Retina (tissue), 1 donor: ENCODE measurements around the gene SERF2.
A peak's percentile ranks its signal among the peaks of the same experiment; 100 is the strongest.
"Not testable (repeated sequence)": the region's sequence is repeated elsewhere in the genome, so short reads cannot be mapped to it uniquely, and the experiment has no call there.

ENCODE experiments used
- DNase-seq: peaks from one replicate; pipeline ENCODE4 v3.0.0-alpha.2; 2016

SERF2 gene

GRCh38 chr15:43794269-43795037 is 2.3 kb downstream of the SERF2 start:
- no peak for DNase-seq

DNA sequence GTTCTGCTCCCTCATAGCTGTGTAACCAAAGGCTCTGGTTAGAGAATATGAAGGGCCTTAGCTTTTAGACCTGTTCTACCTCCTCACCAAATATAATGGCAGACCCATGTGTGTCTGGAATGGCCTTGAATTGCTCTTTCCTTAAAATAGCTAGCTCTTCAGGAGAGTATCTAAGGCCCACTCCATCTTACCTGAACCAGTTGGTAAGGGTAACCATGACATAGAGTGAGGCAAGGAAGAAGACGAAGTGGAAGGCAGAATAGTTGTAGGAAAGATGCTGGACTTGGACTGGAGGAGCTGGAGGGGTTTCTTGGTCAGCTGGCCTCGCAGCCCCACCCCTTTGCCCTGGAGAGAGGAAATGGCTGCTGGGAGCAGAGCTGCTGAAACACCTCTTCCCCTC is 3.1 kb downstream of the SERF2 start:
- DNase-seq, result no peak

DNA sequence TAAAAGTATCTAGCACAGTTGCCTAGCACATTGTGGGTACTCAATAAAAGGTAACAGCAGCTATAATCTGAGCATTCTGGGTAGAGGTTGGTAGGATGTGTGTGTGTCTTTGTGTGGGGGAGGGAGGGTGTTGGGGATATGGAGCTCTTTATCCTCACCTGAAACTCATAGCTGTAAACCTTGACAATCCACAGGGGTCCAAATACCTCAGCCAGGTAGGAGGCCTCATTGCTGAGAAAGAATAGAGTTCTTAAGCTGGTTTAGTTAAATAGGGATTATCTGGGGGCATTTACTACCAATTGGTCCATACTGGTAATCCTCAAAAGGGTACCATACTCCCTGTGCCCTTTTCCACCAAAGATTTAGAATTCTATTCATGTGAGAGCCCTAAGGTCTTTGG is 3.9 kb downstream of the SERF2 start:
- DNase-seq, result no peak

DNA sequence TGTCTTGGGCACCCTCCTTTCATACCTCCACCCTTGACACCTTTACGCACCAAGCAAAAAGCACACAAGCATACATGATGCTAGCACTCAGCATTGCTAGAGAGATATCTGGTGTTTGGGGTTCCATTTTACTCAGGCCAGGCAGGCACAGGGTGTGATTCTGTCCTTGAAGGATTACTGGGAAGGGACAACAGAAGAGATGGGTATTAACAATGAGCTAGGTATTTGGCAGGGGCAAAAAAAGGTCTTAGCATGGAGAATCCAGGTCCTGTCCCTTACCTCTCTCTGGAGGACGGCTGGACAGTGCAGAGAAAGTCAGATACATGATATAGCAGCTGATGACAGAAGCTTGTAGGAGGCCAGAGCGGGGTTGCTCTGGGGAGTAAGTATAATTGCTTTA is 4.4 kb downstream of the SERF2 start:
- no peak for DNase-seq

GRCh38 chr15:43799209-43799944 is 7.3 kb downstream of the SERF2 start:
- DNase-seq, result no peak

DNA sequence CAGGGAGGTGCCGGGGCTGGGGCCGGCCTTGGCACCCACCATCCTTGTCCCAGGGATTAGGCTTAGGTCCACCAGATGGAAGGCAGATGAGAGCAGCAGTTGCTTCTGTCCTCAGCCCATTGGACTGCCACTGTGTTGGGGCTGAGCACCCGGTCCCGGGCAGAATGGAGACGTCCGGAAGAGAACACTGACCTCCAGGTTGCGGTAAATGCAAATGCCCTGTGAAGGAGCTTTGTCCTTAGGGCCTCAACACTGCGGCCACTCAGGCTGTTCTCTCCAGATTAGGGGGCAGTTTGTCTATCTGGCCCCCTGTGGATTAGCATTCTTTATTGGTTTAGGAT is 7.8 kb downstream of the SERF2 start, which contains the start of gene SERINC4:
Gene SERINC4, minus strand, starts transcription at position 276 of the 341 bp plus-strand sequence. Its CDS starts 234 bp downstream, at position 42.
- DNase-seq, result no peak

DNA sequence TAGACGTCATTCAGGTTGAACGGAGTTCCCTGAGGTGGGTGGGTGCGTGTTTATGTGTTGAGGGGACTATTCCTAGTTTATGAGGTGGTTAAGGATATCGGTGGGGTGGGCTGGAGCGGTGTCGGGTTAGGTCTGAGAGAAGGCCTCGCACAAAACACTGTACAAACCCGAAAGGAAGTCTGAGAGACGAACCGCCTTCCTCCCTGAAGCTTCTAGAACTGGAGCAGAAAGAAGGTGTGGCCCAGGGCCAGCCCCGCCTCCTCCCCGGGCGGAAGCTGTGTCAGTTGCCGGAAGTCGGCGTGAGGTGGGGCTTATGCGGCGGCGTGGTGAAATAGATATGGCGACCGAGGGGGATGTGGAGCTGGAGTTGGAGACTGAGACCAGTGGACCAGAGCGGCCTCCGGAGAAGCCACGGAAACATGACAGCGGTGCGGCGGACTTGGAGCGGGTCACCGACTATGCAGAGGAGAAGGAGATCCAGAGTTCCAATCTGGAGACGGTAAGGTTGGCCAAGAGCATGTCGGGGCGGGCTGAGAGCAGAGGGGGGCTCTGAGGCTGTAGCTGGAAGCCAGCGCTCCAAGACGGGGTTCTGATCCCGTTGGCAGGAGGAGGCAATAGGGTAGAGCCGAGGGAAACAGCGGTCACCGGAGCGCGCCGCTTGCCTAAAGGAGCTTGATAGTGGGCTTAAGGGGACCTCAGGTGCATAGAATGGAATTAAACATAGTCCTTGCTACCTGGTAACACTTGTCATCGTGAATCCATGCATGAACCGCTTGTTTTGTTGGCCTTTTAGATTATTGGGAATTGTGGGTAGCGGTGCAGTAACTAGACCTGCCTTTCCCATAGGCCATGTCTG is 8.4 kb downstream of the SERF2 start, which contains the start of gene HYPK:
Gene HYPK, plus strand, starts transcription at position 314 of the 856 bp plus-strand sequence. Its CDS starts 24 bp downstream, at position 338.
- peak; percentile 94 for DNase-seq

GRCh38 chr15:43802676-43803075 is 10.6 kb downstream of the SERF2 start:
- not testable (repeated sequence) for DNase-seq

GRCh38 chr15:43808435-43808950 is 16.4 kb downstream of the SERF2 start:
- DNase-seq, result no peak

DNA sequence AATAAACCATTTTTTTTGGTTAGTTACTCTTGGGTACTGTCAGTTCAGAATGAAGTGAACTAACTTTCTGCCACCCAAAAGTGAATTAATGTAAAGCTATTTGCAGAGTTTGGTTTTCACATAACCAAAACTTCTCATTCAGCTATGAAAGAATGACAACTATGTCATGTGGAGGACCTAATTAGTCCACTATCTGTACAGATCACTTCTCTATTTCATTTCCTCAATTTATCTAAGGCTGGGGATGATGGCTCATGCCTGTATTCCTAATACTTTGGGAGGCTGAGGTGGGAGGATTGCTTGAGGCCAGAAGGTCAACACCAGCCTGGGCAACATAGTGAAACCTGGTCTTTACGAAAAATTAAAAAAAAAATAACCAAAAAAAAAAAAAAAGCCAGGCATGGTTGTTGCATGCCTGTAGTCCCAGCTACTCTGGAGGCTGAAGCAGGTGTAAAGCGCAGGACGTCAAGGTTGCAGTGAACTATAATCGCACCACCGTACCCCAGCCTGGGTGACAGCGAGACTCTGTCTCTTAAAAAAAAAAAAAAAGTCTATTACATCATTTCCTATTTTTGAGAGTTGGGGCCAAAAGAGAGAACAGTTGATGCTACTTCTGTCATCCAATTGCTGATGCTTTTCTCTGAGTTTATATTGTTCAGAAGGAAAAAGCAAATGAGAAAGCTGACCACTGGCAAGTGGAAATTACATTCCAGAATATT is 17.0 kb downstream of the SERF2 start:
- no peak for DNase-seq

GRCh38 chr15:43815064-43815463 is 22.9 kb downstream of the SERF2 start:
- DNase-seq, result not testable (repeated sequence)

- DNase-seq, result no peak
Observed at GRCh38 chr15:43821505-43821904, 29.4 kb downstream of the SERF2 start.

- DNase-seq, result peak; percentile 94
Observed at GRCh38 chr15:43824302-43825246, 32.5 kb downstream of the SERF2 start, which contains the start of gene MFAP1. Gene MFAP1 (minus strand): TSS chr15:43824690. CDS start chr15:43824569, 121 bp downstream.

DNA sequence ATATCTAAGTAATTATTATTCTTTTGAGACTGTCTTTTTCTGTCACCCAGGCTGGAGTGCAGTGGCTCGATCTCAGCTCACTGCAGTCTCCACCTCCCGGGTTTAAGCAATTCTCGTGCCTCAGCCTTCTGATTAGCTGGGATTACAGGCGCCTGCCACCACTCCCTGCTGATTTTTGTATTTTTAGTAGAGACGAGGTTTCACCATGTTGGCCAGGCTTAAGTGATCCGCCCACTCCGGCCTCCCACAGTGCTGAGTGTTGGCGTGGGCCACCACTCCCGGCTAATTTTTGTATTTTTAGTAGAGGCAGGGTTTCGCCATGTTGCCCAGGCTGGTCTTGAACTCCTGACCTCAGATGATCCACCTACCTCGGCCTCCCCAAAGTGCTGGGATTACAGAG is 33.2 kb downstream of the SERF2 start:
- DNase-seq, result not testable (repeated sequence)

DNA sequence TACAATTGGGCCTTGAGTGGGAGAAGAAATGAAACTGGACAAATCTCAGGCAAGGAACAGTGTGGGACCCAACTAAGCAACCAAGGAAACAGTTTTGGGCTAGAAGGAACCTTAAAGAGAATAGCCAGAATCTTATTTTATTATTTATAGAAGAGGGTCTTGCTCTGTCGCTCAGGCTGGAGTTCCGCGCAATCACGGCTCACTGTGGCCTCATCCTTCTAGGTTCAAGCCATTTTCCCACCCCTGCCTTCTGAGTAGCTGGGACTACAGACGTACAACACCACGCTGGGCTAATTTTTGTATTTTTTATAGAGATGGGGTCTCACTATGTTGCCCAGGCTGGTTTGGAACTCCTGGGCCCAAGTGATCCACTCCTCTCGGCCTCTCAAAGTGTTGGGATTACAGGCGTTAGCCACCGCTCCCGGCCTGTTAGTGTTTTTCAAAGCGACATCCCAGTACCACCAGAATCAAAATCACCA is 33.9 kb downstream of the SERF2 start:
- DNase-seq, result no peak

DNA sequence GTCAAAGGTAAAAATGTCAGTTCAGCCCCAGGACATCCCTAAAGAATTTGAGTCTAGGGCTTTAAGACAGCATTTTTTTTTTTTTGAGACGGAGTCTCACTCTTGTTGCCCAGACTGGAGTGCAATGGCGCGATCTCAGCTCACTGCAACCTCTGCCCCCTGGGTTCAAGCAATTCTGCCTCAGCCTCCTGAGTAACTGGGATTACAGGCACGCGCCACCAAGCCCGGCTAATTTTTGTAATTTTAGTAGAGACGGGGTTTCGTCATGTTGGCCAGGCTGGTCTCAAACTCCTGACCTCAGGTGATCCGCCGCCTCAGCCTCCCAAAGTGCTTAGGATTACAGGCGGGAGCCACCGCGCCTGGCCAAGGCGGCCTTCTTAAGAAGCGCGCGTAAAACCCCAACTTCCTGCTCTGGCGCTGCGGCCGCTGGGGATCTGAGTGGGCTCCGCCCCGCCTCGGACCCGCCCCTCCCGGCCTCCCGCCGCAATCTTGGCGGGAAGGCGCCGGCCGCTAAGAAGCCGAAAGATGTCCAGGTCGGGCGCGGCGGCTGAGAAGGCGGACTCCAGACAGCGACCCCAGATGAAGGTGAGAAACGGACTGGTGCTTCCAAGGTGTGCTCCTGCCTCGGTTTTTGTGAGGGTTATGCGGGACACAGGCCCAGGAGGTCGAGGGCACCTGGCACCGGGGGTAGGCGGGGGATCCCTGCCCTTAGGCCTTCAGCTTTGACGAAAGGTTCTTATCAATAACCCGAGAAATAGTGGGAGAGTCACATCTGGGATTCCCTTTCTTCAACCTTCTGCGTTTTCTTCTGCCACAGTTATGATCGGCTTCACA is 34.6 kb downstream of the SERF2 start, which contains the start of gene WDR76:
Gene WDR76, plus strand, starts transcription at position 495 of the 834 bp plus-strand sequence. Its CDS starts 31 bp downstream, at position 526.
- peak; percentile 86 for DNase-seq

GRCh38 chr15:43828061-43828657 is 36.0 kb downstream of the SERF2 start:
- peak; percentile 2 for DNase-seq

- not testable (repeated sequence) for DNase-seq
Observed at GRCh38 chr15:43829951-43830540, 37.9 kb downstream of the SERF2 start.
